ENCODE results near the gene CD44. TPM values are rescaled to one million over a fixed set of nuclear protein-coding genes. Genes with fewer than 3 reads are reported as not detected.

Gene CD44
- total and polyA plus RNA-seq, 10 of the 15 experiments (the other 5 are each of a cell fraction or from before 2014, with no cell fraction given), result 57.1 to 293 (median 120) TPM

DNA sequence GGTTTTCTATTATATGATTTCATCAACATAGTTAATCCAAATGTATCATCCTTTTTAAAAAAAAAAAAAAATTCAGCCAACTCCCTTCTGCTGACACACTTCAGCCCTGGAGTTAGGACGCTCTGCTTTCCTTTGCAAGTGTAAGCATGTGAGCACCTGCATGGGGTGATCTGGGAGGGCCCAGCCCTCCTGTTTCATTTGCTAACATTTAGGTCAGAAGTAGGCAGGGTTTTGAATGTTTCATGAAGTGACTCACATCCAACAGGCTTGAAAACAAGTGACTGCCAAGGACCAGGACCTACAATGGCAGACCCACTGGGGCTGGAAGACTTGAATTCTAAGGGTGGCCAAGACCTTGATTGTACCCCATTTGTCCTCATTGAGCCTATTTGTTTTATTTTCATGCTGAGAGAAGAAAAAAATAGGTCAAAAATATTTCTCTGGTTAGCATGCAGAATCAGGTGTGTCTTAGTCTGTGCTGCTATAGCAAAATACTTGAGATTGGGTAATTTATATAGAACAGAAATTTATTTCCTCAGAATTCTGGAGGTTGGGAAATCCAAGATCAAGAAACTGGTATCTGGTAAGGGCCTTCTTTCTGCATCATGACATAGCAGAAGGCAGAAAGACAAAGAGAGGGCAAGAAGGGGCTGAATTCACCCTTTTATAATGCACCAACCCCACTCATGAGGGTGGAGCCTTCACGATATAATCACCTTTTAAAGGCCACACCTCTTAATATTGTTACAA lies 137.6 kb downstream of the CD44 start:
- Histone ChIP-seq H3K36me3 (ENCODE audit: control insufficient read depth in 2 of 2, insufficient read depth in 2 of 2, low read length in 1 of 2) (no peaks in the 10 kb centered on the region), H2AFZ (ENCODE audit: control insufficient read depth, low read depth, low read length) (no peak overlapping the region), H3K4me1 (ENCODE audit: control insufficient read depth, insufficient read depth, low read length) (peaks cover 20% of the 10 kb centered on the region), H3K4me3 (no peak overlapping the region), H3K9me3 (replicated peaks; ENCODE audit: control insufficient read depth, insufficient read depth, low read length) (no peaks in the 10 kb centered on the region), H3K4me2 (ENCODE audit: control insufficient read depth, insufficient read depth) (no peak overlapping the region), H3K9ac (ENCODE audit: control insufficient read depth, insufficient read depth, low read length) (no peak overlapping the region), H3K27me3 (replicated peaks in 1 of 2; ENCODE audit: control insufficient read depth in 2 of 2, insufficient read depth in 2 of 2, low read length in 1 of 2) (no peaks in the 10 kb centered on the region), H3K27ac (ENCODE audit: control insufficient read depth, insufficient read depth) (no peak overlapping the region), H4K20me1 (ENCODE audit: control insufficient read depth, insufficient read depth) (no peaks in the 10 kb centered on the region), H3K79me2 (ENCODE audit: control insufficient read depth, insufficient read depth, low read length) (no peaks in the 10 kb centered on the region)
- no peak for TF ChIP-seq NBN (IDR thresholded peaks at IDR 0.05)
- TF ChIP-seq CBFB (IDR thresholded peaks at IDR 0.05; ENCODE audit: low read depth), result no peak
- TF ChIP-seq GABPA (IDR thresholded peaks at IDR 0.05; ENCODE audit: low read depth), result no peak
- TF ChIP-seq EZH2 (IDR thresholded peaks at IDR 0.05; ENCODE audit: borderline replicate concordance, control insufficient read depth, low read depth, low read length), result no peak
- no peak for TF ChIP-seq SKIL (IDR thresholded peaks at IDR 0.05; ENCODE audit: low read depth, poor library complexity, severe bottlenecking)
- TF ChIP-seq CHD1 (IDR thresholded peaks at IDR 0.05; ENCODE audit: low read depth, low read length), result no peak
- no peak for TF ChIP-seq E2F4 (IDR thresholded peaks at IDR 0.05; ENCODE audit: low read depth, low read length)
- TF ChIP-seq CREM (IDR thresholded peaks at IDR 0.05; ENCODE audit: low read depth), result no peak
- no peak for TF ChIP-seq PAX8 (IDR thresholded peaks at IDR 0.05)
- TF ChIP-seq BACH1 (IDR thresholded peaks at IDR 0.05; ENCODE audit: borderline replicate concordance), result no peak
- no peak for TF ChIP-seq SMC3 (IDR thresholded peaks at IDR 0.05; ENCODE audit: borderline replicate concordance, low read length)
- ChIA-PET RAD21 (ENCODE audit: unreplicated experiment) (interaction anchor here (0.7 to 1.1 kb wide), 2 partner anchors 37 to 262 kb away, joined by 3 read pairs; no protein-coding TSS in a partner anchor), POLR2A (no interaction called here), CTCF (interaction anchor here (1.0 to 1.6 kb wide), 2 partner anchors 29 to 92 kb away, joined by 3 to 6 read pairs; no protein-coding TSS in a partner anchor), SMC1A (ENCODE audit: uncharacterized antibody, unreplicated experiment) (interaction anchor here (0.8 to 4.9 kb wide), 5 partner anchors 14 to 68 kb away, joined by 3 to 23 read pairs (median 4); no protein-coding TSS in a partner anchor)
- DNase-seq (ENCODE audit: low read depth, low spot score) (no peak), ATAC-seq (no peak), FAIRE-seq (no peak)
- in situ Hi-C loops (cut with MboI) (no loop called here), intact Hi-C loops (cut with micrococcal nuclease; ENCODE audit: unreplicated experiment) (no loop called here)
- no TSS peak for BruUV-seq (replicated peaks)
- WGBS (ENCODE audit: insufficient coverage, insufficient replicate concordance, low lambda C conversion rate, missing lambda C conversion rate), result 74% methylated on average over 2 of the region's 2 CpGs

Data from GM12878 (cell line).